ENCODE data around the gene ANXA2R. TPM values are rescaled to one million over a fixed set of nuclear protein-coding genes. Genes with fewer than 3 reads are reported as not detected.

The ANXA2R gene
- total and polyA plus RNA-seq, 9 of the 15 experiments (the other 6 are each of a cell fraction or from before 2014, with no cell fraction given): 2.1 to 4.8 (median 3.4) TPM

DNA sequence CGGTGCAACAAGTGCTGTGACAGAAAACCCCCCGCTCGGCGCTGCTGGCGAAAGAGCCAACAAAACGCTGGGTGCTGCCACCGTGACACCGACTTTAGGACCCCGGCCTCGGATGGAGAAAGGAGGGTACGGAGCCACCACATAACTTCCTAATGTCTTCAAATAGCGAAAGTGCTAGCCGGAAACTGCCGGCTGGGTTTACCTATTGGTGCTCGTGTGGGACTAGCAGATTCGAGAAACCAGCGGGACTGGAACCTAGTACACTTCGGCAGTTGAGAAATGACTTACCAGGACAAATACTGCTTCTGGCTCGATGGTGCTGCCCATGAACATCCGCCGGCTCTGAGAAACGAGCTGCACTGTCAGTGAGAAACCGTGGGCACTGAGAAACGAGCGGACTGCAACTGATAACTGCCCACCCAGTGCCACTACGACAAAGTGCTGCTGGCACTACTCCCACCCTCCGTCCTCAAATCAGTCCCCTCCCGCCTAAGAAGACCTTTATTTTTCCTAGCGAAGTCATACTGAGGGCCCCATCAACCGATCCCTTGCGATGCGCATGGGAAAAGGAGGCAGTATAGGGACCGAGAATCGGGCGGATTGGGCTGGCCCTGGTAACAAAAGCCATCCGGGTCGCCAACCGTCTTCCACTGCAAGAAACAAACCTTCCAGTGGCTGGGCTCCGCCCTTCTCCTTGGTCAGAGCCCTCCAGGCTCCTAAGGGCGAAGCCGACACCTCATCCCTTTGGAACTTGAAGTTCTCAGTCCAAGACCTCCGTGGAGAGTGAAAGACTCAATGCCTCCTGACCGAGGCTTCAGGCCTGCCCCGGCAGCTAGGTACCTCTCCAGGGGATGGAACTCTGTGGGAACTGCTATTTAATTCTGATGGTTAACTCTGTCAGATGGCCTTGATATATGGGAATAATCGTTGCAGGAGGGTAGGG is 27.0 kb upstream of the ANXA2R start (continued):
- TF ChIP-seq, protein P1, sequence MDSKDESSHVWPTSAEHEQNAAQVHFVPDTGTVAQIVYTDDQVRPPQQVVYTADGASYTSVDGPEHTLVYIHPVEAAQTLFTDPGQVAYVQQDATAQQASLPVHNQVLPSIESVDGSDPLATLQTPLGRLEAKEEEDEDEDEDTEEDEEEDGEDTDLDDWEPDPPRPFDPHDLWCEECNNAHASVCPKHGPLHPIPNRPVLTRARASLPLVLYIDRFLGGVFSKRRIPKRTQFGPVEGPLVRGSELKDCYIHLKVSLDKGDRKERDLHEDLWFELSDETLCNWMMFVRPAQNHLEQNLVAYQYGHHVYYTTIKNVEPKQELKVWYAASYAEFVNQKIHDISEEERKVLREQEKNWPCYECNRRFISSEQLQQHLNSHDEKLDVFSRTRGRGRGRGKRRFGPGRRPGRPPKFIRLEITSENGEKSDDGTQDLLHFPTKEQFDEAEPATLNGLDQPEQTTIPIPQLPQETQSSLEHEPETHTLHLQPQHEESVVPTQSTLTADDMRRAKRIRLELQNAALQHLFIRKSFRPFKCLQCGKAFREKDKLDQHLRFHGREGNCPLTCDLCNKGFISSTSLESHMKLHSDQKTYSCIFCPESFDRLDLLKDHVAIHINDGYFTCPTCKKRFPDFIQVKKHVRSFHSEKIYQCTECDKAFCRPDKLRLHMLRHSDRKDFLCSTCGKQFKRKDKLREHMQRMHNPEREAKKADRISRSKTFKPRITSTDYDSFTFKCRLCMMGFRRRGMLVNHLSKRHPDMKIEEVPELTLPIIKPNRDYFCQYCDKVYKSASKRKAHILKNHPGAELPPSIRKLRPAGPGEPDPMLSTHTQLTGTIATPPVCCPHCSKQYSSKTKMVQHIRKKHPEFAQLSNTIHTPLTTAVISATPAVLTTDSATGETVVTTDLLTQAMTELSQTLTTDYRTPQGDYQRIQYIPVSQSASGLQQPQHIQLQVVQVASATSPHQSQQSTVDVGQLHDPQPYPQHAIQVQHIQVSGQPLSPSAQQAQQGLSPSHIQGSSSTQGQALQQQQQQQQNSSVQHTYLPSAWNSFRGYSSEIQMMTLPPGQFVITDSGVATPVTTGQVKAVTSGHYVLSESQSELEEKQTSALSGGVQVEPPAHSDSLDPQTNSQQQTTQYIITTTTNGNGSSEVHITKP (IDR thresholded peaks at IDR 0.05; ENCODE audit: partially characterized antibody): peak; percentile 55
- TF ChIP-seq KLF6 (CRISPR knock-in tag; IDR thresholded peaks at IDR 0.05; ENCODE audit: borderline replicate concordance) (peak; percentile 56; the same call in 1 of the 2 replicates), HOXB6 (CRISPR knock-in tag; IDR thresholded peaks at IDR 0.05; ENCODE audit: borderline replicate concordance) (no peak), ZNF408 (CRISPR knock-in tag; IDR thresholded peaks at IDR 0.05; ENCODE audit: low read depth) (no peak), CHD2 (IDR thresholded peaks at IDR 0.05; ENCODE audit: low read depth, low read length) (no peak; the same call in 1 of the 2 replicates), ZBTB17 (CRISPR knock-in tag; IDR thresholded peaks at IDR 0.05) (0 out of 2 replicates have a peak, but pooled peaks have one; percentile 22)
- TF ChIP-seq, protein P2, sequence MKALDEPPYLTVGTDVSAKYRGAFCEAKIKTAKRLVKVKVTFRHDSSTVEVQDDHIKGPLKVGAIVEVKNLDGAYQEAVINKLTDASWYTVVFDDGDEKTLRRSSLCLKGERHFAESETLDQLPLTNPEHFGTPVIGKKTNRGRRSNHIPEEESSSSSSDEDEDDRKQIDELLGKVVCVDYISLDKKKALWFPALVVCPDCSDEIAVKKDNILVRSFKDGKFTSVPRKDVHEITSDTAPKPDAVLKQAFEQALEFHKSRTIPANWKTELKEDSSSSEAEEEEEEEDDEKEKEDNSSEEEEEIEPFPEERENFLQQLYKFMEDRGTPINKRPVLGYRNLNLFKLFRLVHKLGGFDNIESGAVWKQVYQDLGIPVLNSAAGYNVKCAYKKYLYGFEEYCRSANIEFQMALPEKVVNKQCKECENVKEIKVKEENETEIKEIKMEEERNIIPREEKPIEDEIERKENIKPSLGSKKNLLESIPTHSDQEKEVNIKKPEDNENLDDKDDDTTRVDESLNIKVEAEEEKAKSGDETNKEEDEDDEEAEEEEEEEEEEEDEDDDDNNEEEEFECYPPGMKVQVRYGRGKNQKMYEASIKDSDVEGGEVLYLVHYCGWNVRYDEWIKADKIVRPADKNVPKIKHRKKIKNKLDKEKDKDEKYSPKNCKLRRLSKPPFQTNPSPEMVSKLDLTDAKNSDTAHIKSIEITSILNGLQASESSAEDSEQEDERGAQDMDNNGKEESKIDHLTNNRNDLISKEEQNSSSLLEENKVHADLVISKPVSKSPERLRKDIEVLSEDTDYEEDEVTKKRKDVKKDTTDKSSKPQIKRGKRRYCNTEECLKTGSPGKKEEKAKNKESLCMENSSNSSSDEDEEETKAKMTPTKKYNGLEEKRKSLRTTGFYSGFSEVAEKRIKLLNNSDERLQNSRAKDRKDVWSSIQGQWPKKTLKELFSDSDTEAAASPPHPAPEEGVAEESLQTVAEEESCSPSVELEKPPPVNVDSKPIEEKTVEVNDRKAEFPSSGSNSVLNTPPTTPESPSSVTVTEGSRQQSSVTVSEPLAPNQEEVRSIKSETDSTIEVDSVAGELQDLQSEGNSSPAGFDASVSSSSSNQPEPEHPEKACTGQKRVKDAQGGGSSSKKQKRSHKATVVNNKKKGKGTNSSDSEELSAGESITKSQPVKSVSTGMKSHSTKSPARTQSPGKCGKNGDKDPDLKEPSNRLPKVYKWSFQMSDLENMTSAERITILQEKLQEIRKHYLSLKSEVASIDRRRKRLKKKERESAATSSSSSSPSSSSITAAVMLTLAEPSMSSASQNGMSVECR (CRISPR knock-in tag; IDR thresholded peaks at IDR 0.05): no peak
- TF ChIP-seq, protein P3, sequence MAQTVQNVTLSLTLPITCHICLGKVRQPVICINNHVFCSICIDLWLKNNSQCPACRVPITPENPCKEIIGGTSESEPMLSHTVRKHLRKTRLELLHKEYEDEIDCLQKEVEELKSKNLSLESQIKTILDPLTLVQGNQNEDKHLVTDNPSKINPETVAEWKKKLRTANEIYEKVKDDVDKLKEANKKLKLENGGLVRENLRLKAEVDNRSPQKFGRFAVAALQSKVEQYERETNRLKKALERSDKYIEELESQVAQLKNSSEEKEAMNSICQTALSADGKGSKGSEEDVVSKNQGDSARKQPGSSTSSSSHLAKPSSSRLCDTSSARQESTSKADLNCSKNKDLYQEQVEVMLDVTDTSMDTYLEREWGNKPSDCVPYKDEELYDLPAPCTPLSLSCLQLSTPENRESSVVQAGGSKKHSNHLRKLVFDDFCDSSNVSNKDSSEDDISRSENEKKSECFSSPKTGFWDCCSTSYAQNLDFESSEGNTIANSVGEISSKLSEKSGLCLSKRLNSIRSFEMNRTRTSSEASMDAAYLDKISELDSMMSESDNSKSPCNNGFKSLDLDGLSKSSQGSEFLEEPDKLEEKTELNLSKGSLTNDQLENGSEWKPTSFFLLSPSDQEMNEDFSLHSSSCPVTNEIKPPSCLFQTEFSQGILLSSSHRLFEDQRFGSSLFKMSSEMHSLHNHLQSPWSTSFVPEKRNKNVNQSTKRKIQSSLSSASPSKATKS (CRISPR knock-in tag; IDR thresholded peaks at IDR 0.05): no peak
- TF ChIP-seq, protein P4, sequence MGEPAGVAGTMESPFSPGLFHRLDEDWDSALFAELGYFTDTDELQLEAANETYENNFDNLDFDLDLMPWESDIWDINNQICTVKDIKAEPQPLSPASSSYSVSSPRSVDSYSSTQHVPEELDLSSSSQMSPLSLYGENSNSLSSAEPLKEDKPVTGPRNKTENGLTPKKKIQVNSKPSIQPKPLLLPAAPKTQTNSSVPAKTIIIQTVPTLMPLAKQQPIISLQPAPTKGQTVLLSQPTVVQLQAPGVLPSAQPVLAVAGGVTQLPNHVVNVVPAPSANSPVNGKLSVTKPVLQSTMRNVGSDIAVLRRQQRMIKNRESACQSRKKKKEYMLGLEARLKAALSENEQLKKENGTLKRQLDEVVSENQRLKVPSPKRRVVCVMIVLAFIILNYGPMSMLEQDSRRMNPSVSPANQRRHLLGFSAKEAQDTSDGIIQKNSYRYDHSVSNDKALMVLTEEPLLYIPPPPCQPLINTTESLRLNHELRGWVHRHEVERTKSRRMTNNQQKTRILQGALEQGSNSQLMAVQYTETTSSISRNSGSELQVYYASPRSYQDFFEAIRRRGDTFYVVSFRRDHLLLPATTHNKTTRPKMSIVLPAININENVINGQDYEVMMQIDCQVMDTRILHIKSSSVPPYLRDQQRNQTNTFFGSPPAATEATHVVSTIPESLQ (CRISPR knock-in tag; IDR thresholded peaks at IDR 0.05): no peak

Measured in K562 (cell line).